ENCODE measurements around the gene RARS2.

Gene RARS2

GRCh38 chr6:87482366-87482765 lies 107.4 kb downstream of the RARS2 start:
- Histone ChIP-seq H3K27me3 (ENCODE audit: insufficient read depth, insufficient read length) (no peaks in the 10 kb centered on the region), H3K4me3 (ENCODE audit: insufficient read length, low read depth) (no peak overlapping the region), H3K9ac (ENCODE audit: insufficient read length, low read depth) (no peak overlapping the region), H3K9me3 (ENCODE audit: insufficient read depth, low read length) (peaks cover 30% of the 10 kb centered on the region), H3K36me3 (ENCODE audit: insufficient read depth, insufficient read length, low read length) (peaks cover 15% of the 10 kb centered on the region), H3K4me1 (ENCODE audit: insufficient read depth, insufficient read length) (no peaks in the 10 kb centered on the region)
- no peak for DNase-seq (ENCODE audit: low read depth, low spot score)
- no peak for TF ChIP-seq ZNF274 (IDR thresholded peaks at IDR 0.05; ENCODE audit: low read depth, low read length)
- no peak for TF ChIP-seq YY1 (IDR thresholded peaks at IDR 0.05; ENCODE audit: insufficient read depth, insufficient read length)
- no peak for TF ChIP-seq SUZ12 (IDR thresholded peaks at IDR 0.05; ENCODE audit: extremely low read depth, insufficient read depth, insufficient read length)

- Histone ChIP-seq H3K4me1 (ENCODE audit: insufficient read depth, insufficient read length) (no peaks in the 10 kb centered on the region), H3K27me3 (ENCODE audit: insufficient read depth, insufficient read length) (no peaks in the 10 kb centered on the region), H3K9ac (ENCODE audit: insufficient read length, low read depth) (no peak overlapping the region), H3K4me3 (ENCODE audit: insufficient read length, low read depth) (no peak overlapping the region), H3K9me3 (ENCODE audit: insufficient read depth, low read length) (peaks cover 30% of the 10 kb centered on the region), H3K36me3 (ENCODE audit: insufficient read depth, insufficient read length, low read length) (peaks cover 15% of the 10 kb centered on the region)
- TF ChIP-seq SUZ12 (IDR thresholded peaks at IDR 0.05; ENCODE audit: extremely low read depth, insufficient read depth, insufficient read length) (no peak), YY1 (IDR thresholded peaks at IDR 0.05; ENCODE audit: insufficient read depth, insufficient read length) (no peak), ZNF274 (IDR thresholded peaks at IDR 0.05; ENCODE audit: low read depth, low read length) (no peak)
- no peak for DNase-seq (ENCODE audit: low read depth, low spot score)
Observed at GRCh38 chr6:87481931-87482330, 107.9 kb downstream of the RARS2 start.

- no peak for TF ChIP-seq ZNF274 (IDR thresholded peaks at IDR 0.05; ENCODE audit: low read depth, low read length)
- no peak for TF ChIP-seq SUZ12 (IDR thresholded peaks at IDR 0.05; ENCODE audit: extremely low read depth, insufficient read depth, insufficient read length)
- Histone ChIP-seq H3K4me3 (ENCODE audit: insufficient read length, low read depth) (peak overlapping the region; percentile 88), H3K9me3 (ENCODE audit: insufficient read depth, low read length) (peaks cover 7% of the 10 kb centered on the region; the same call in 1 of the 2 replicates), H3K36me3 (ENCODE audit: insufficient read depth, insufficient read length, low read length) (peaks cover 9% of the 10 kb centered on the region), H3K4me1 (ENCODE audit: insufficient read depth, insufficient read length) (no peaks in the 10 kb centered on the region), H3K27me3 (ENCODE audit: insufficient read depth, insufficient read length) (no peaks in the 10 kb centered on the region), H3K9ac (ENCODE audit: insufficient read length, low read depth) (peak overlapping the region; percentile 98)
- DNase-seq (ENCODE audit: low read depth, low spot score): no peak
Observed at GRCh38 chr6:87473419-87473903, 116.3 kb downstream of the RARS2 start.

- peak; percentile 38 for DNase-seq (ENCODE audit: low read depth, low spot score)
- 0 out of 2 replicates have a peak, but pooled peaks cover 2% of the 10 kb centered on the region for H3K9me3 ChIP-seq (ENCODE audit: insufficient read depth, low read length)
- peaks cover 4% of the 10 kb centered on the region for H3K36me3 ChIP-seq (ENCODE audit: insufficient read depth, insufficient read length, low read length)
- H3K27me3 ChIP-seq (ENCODE audit: insufficient read depth, insufficient read length): no peaks in the 10 kb centered on the region
- H3K4me3 ChIP-seq (ENCODE audit: insufficient read length, low read depth): peak within 1 kb of the TSS; percentile 88
- H3K9ac ChIP-seq (ENCODE audit: insufficient read length, low read depth): peak within 1 kb of the TSS; percentile 98
- no peaks in the 10 kb centered on the region for H3K4me1 ChIP-seq (ENCODE audit: insufficient read depth, insufficient read length)
- TF ChIP-seq ZNF274 (IDR thresholded peaks at IDR 0.05; ENCODE audit: low read depth, low read length) (no peak), SUZ12 (IDR thresholded peaks at IDR 0.05; ENCODE audit: extremely low read depth, insufficient read depth, insufficient read length) (no peak), YY1 (IDR thresholded peaks at IDR 0.05; ENCODE audit: insufficient read depth, insufficient read length) (no peak)
Observed at GRCh38 chr6:87472525-87473418, 117.0 kb downstream of the RARS2 start, which contains the start of gene SLC35A1. Gene SLC35A1, plus strand, starts transcription at chr6:87472974. Its CDS starts 30 bp downstream, at chr6:87473004.

- TF ChIP-seq SUZ12 (IDR thresholded peaks at IDR 0.05; ENCODE audit: extremely low read depth, insufficient read depth, insufficient read length): no peak
- H3K36me3 ChIP-seq (ENCODE audit: insufficient read depth, insufficient read length, low read length): no peaks in the 10 kb centered on the region
Observed at GRCh38 chr6:87465051-87465450, 124.7 kb downstream of the RARS2 start.

More at GRCh38 chr6:87465051-87465450, 124.7 kb downstream of the RARS2 start:
- H3K9me3 ChIP-seq (ENCODE audit: insufficient read depth, low read length): no peaks in the 10 kb centered on the region
- H3K27me3 ChIP-seq (ENCODE audit: insufficient read depth, insufficient read length): no peaks in the 10 kb centered on the region
- no peak overlapping the region for H3K4me3 ChIP-seq (ENCODE audit: insufficient read length, low read depth)
- DNase-seq (ENCODE audit: low read depth, low spot score): no peak
- H3K9ac ChIP-seq (ENCODE audit: insufficient read length, low read depth): no peak overlapping the region
- H3K4me1 ChIP-seq (ENCODE audit: insufficient read depth, insufficient read length): no peaks in the 10 kb centered on the region
